Dermis microvascular lymphatic vessel endothelial cell (primary cell): ENCODE measurements around the gene HOXC9. TPM values are rescaled to one million over a fixed set of nuclear protein-coding genes. Genes with fewer than 3 reads are reported as not detected.

ENCODE experiments used
- DNase-seq, 2 donors: peaks; one replicate each; pipeline versions ENCODE4 v3.0.0 to v3.0.0-alpha.2; 2010; ENCODE audit warnings: low read depth in 2 of 2
- total RNA-seq: library from RNA; depleted of rRNA; stranded (reverse); fragments of >200 nt; gene quantifications from 2 replicates; pipeline ENCODE4 v1.2.1, GENCODE V29; 2014

Gene HOXC9
- total RNA-seq, 1 donor from 2014 or later: 0.13 TPM

DNA sequence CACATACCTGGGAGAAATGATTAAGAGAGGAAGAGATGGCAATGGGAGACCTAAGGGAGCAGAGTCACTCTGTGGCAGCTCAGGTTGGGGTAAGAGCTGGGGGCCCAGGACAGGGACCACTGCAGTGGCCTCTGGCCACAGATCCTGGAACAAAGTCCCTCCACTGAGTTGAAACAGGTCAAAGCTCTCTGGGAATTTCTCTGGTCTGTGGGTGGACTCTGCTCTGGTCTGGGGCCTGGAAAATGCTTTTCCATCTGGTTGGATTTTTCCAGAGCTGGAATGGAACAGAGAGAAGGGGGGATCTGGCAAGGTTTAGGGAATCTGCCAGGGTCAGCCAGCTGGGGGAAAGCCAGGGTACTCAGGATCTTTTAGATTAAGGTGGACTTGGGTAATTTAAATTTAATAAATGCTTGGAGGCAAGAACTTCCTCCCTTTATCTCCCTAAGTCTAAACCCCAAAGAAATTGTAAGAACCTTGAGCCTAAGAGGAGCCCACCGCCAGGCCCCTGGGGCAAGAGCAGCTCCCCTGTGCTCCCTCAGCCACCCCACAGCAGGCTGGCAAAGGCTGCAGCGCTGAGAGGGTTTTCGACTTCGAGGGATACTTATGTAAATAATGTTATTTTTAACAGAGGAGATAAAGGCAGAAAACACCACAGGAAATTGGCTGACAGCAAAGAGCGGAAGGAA lies 11.3 kb upstream of the HOXC9 start:
- DNase-seq: no peak

DNA sequence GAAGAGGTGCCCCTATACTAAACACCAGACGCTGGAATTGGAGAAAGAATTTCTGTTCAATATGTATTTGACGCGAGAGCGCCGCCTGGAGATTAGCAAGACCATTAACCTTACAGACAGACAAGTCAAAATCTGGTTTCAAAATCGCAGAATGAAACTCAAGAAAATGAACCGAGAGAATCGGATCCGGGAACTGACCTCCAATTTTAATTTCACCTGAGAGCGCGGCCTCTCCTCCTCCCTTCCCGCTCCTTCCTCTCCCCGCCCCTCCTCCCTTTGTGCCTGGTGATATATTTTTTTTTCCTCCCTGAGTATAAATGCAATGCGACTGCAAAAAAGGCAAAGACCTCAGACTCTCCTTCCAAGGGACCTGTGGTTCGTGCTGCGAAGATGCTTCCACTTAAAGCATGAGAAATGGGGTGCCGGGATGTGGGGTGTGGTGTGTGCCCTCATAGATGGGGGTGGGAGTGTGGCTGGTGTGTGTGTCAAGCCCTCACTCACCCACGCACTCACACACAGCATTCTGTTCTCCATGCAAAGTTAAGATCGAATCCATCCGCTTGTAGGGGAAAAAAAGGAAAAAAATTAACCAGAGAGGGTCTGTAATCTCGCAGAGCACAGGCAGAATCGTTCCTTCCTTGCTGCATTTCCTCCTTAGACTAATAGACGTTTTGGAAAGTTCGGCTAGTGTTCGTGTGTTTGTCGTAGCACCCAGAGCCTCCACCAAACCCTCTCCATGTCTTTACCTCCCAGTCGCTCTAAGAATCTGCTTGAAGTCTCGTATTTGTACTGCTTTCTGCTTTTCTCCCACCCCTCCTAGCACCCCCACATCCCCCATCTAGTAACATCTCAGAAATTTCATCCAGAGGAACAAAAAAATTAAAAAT lies 10.5 kb upstream of the HOXC9 start:
- DNase-seq: peak in 1 of 2 donors; percentile 30

DNA sequence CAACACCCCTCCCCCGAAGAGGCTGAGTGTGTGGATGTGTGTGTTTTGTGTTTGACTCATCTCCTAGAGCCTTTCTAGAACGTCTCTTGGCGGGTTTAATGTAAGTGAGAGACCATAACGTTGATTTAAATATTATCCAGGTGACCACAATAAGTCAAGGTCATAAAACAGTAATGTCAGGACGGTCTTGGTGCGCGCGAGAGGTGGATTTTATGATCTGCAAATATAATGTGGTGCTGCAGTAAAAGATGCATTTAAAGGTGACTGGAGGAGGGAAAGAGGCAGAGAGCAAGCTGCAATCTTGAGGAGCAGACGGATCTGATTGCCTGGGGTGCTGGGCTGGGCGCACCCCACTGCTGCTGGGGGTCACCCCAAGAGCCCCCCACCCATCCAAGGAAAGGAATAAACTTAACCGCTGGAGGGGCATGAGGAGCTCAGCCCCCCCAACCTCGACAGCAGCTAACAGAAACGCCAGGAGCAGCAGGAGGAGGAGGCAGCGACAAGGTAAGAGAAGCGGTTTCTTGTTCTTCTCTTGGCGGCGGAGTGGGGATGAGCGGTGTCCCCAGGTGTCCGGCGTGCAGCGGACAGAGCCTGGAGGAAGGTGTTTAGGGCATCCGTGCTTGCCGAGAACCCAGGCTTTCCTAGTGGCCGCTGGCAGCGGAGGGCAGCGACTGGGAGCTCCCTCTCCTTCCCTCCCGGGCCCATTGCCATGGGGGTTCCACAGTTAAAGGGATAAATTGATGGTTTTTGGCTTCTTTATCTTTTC lies 9.5 kb upstream of the HOXC9 start:
- no peak for DNase-seq

DNA sequence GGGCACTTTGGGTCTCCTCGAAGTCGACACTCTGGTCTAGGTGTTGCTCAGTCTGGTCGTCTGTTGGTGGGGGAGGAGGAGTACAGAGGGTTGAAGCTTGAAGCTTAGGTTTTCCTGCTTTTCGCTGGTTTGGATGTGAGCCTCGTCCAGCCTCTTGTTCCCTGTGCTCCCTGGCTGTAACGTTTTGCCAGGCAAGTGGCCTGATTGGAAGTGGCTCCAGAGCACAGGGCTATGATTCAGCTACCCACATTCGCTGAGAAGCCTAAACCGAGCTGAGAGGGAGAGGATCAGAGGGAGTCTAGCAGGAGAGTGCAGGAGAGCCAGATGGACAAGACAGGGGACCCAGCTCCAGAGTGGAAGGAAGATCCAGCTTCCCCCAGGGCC lies 8.9 kb upstream of the HOXC9 start:
- DNase-seq: no peak

- DNase-seq: no peak
These were observed 7.5 kb upstream of the HOXC9 start for GRCh38 chr12:53992377-53992889.

GRCh38 chr12:53993162-53994008 lies 6.6 kb upstream of the HOXC9 start:
- no peak for DNase-seq

DNA sequence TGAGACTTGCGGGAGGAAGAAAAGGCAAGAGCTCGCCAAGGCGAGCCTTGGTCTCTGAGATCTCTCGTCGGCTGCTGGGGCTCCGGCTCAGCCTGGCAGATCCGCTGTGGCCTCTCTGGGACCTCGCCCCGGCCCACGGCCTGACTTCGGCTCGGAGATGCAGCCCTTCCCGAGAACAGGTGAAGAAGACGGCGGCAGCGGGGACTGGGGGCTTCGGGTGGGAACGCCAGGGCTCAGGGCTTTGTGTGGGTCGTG lies 6.0 kb upstream of the HOXC9 start:
- DNase-seq: no peak

GRCh38 chr12:53994264-53995001 lies 5.5 kb upstream of the HOXC9 start:
- no peak for DNase-seq

DNA sequence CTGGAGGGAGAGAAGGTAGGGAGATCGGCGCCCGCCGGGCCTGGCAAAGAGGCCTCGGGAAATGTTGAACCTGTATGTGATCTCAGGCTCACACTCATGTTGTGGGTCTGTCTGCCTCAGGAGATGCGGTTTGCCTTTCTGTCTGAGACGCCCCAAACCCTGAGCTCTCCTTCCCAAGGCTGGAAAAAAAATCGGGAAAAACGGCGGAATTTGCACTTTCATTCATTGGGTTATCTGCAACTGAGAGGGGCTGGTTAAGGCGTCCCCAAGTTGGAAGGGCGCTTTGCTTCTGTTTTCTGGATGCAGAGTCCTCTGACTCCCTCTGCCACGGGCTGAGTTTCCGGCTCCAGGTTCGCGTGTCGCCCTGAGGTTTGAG lies 5.0 kb upstream of the HOXC9 start:
- no peak for DNase-seq

DNA sequence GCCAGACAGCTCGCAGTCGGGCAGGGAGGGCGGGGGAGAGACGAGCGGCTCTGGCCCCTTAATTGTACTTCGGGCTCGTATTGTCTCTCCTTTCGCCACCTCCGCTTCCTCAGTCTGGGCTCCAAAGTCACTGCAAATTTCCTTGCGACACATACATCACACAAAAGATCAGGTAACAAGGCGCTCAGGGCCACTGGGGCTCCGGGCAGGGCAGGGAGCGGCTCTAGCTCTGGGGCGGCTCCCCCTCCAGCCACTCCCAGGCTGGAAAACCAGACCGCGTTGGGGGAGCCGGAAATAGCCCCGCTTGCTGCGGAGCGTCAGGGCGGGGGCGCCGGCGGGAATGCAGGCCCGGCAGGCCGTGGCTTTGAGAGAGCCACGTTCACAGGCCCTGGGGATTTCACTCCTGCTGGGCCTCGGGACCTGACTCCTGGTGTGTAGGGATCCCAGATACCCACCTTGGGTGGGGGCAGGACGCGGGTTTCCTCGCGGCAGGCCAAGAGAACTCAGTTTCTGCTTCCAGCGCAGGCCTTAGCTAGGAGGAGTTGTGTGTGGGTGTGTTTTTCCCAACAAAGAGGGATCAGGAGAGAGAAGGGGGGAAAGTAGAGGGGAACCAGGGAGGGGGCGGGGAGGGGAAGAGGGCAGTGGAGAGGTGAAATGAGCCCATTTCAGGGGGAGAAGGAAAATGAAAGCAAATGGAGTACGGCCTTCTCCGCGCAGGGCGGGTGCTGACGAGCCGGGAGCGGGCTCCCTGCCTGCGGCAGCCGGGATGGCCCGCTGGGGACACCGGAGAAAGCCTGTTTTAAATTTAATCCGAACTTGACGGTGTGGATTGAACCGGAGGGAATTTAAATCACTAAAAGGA lies 4.4 kb upstream of the HOXC9 start:
- DNase-seq: no peak

- DNase-seq: no peak
These were observed 3.4 kb upstream of the HOXC9 start for GRCh38 chr12:53996240-53997203.

DNA sequence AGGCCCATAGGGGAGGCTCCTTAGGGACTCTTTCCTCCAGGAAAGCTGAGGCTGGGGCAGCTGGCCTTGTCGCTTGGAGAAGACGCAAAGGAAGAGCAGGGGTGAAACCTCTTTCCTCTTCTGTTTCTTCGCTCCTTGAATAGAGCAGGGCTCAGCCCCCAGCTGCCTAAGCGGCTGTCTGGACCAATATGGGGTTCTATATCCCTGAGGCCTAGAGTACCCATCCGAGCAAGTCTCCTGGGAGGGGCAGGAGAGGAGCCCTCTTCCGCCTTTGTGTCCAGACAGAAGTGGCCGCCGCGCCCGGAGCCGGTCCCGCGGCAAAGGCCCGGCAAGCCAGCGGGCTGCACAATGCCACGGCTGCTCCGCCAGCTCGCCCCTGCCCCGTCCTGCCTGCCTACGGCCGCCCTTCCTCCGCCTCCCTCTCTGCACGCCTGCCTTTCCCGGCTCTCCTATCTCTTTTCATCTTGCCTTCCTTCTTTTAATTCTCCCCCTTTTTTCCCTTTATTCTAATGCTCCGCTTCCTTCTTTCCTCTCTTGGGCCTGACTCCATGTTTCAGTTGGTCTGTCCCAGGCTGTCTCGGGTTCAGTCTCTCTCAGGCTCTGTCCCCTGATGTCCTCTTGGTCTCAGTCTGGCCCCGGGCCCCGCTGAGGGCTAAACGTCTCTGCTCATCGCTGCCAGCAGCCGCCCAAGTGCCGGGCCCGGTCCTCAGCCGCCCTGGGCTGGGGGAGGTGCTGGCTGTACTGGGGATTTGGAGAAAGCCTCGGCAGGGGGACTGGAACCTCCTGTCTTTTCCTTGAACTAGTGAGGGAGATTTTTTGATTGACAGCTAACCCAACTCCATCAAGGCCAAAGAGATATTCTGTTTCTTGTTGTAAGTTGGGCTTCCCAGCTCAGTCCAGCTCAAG lies 2.5 kb upstream of the HOXC9 start:
- DNase-seq: no peak

DNA sequence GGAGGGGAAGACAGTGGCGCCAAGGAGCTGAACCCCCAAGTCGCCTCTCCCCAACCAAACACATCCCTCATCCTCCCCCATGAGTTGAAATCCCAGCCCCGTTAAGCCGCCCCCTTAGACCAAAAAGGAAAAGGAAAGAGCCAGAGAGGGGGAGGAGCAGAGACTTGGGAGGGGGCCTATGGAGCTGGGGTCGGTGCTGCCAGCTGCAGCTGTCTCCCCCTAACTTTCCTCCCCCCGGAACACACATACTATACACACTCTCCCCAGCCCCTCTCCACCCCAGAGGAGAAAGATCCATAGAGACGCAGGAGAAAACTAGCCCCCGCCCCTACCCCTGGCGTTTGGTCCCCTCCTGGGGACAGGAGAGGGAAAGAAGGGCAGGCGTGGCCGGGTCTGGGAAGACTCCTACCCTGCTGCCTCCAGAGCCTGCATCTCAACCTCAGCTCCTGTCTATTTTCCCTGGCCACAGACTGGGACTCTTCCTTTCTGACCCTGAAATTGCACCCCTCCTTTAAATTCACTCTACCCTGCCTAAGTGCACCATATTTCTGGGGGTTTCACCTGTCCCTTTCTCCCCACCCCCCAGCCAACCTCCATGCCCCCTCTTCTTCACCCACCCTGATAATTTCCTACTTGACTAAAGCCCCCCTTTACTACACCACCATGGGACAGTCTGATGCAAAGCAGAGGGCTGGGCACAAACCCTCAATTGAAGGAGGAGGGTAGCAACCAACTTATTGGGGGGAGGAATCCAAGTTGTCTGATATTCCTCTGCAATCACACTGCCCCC lies 1.7 kb upstream of the HOXC9 start:
- no peak for DNase-seq

DNA sequence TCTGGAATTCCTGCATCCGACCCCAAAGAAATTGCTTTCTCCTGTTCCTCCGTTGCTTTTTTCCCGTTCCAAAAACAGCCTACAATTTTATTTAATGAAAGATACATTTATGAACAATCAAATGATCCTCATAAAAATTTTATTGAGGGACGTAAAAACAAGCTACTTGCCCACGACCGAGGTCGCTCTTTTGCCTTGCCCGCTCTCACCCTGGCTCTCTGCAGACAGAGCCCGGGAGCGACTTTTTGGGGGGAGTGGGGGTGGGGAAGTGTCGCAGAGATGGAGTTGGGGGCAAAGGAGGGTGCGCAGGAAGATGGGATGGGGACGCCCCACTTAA lies 1.1 kb upstream of the HOXC9 start:
- no peak for DNase-seq

GRCh38 chr12:53999559-54000115 lies 324 bp upstream of the HOXC9 start:
- DNase-seq: peak in 1 of 2 donors; percentile 23
